Stimulated activated CD8-positive, alpha-beta memory T cell treated with anti-CD3 and anti-CD28 coated beads, Interleukin-2, amount 100 ng/mL, for 48 hours (primary cell): Measurements from ENCODE around the gene XPO6.
A peak's percentile ranks its signal among the peaks of the same experiment; 100 is the strongest.
"Not testable (repeated sequence)": the region's sequence is repeated elsewhere in the genome, so short reads cannot be mapped to it uniquely, and the experiment has no call there.

Experiments used
- DNase-seq, 2 donors: peaks; one replicate each; pipeline ENCODE4 v3.0.0-alpha.2; 2020; ENCODE audit warnings: low read depth in 2 of 2

XPO6 gene

GRCh38 chr16:28115866-28116265, 95.9 kb downstream of the XPO6 start:
- not testable (repeated sequence) for DNase-seq

DNA sequence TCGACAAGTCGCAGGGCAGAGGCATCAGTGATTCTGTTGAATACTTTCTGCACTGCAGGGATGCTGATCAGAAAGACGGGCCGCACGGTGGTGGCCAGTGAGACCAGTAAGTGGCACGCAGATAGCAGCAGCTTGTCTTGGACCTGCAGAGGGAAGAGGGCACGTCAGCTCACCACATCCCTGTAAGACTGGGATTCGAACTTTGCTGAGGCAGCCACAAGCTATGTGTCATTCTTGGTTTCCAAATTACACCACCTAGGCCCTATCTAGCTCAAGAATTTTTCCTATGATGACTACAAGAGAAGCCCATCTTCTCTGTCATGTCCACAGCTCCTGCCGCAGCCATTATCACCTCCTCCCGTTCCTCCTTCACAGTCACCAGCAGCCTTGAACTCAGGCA, 98.9 kb downstream of the XPO6 start:
- peak in 1 of 2 donors; percentile 30 for DNase-seq

DNA sequence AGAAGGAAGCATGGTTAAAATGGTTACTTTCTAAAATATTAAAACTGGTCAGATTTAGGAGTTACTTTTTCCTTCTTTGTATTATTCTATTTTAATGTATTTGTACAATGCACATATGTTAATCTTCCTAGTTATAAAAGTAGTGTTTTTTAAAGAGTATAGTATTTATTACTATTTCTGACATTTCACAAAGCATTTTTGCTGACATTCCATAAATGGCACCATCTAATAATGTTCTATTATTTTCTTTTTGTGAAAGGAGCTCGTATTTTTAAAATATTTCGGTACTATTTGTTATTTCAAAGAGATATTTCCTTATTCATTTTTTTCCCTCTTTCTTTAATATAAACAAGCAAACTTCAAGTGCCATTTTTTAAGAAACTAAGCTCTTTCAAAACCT, 100.8 kb downstream of the XPO6 start:
- DNase-seq = no peak

DNA sequence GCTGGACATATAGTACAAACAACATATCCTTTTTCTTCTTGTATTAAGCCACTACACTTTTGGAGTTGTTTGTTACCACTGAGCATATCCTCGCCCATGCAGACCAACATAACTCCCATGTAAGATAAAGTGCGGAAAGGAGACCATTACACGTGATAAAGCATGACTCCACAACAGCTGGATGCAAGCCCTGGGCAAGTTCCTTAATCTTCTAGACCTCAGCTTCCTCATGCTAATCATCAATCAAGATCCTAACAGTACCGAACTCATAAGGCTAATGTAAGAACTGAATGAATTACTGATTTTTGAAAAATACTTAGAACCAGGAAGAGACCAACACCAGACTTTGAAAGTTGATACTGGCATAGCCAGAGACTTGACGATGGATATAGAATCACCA, 101.3 kb downstream of the XPO6 start:
- no peak for DNase-seq

GRCh38 chr16:28110074-28110473, 101.7 kb downstream of the XPO6 start:
- no peak for DNase-seq

DNA sequence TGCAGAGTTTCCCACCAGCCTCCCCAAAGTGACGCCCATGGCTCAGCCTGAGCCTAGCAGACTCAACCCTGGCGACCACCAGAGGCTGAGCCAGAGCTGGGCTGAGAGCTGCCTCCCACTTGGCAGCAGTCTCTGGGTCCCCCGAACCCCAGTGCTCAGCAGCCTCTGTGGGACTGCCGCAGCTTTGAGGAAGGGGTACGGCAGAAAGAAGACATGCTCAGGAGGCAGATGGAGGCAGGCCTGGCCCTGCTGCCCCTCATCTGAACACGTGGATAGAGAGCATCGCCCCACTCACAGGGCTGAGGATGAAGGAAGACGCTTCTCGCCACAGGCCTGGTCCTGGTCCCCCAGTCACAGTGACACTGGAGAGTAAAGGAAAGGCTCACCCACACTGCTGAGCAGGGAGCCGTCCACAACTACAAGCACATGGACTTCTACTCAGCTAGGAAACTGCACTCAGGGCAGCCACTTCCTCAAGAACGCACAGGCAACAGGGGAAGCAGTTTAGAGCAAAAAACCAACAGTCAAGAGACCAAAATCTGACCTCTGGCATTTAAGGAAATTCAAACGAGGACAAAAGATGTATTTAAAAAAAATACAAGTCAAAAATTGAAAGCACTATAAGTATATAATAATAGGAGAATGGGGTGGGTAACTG, 103.0 kb downstream of the XPO6 start:
- DNase-seq = no peak

DNA sequence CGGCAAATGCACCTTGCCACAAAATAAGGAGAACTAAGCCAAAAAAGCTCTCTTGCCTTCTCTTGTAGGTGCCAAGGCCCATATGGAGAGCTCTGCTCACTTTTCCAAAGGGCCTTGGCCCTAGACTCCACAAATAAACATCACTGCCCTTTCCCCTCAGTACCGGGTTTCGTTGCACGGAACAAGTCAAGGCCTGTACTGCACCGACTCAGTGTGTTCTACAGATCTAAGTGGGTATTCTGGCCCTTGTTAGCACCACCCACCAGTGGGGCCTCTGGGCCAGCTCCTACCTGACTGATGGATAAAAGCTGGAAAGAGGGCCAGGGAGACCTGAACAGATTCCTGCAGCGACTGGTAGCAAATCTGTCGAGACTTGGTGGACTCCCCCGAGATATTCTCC, 104.5 kb downstream of the XPO6 start:
- DNase-seq = no peak

- DNase-seq = no peak
Observed at GRCh38 chr16:28106467-28107215, 105.1 kb downstream of the XPO6 start.

- no peak for DNase-seq
Observed at GRCh38 chr16:28105954-28106353, 105.8 kb downstream of the XPO6 start.

DNA sequence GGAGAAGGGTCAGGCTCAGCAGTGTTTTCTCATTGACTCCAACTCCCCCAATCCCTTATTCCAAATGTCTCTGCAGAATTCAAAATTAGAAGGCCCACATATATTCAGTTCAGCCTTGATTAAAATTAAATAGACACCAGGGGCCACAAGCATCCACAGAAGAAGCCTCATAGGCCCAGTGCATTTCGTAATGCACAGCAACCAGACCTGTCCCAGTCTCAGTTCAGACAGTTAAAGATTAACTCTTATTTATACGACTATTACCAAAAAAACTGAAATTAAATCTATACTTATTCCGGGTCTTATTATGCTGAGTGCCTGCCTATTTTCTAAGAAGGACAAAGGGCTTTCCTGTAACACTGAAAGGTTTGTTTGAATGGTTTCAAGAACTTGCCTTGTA, 106.5 kb downstream of the XPO6 start:
- DNase-seq = no peak

DNA sequence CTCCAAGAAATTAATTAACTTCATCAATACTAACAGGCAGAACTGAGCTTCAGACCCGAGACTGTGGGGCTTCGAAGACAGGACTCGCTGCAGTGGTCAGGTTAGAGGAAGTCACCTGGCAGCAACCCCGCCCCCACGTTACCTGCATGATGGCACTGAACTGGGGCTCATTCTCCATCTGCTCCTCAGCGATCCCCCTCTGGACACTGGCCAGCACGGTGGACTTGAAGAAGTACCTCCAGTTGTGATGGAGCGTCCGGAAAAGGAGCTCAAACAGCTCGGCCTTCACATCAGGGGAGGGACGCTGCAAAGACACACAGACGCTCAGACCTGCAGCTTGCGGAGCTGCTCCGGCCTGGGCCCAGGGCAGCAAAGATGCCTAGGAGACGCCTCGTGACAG, 107.4 kb downstream of the XPO6 start:
- no peak for DNase-seq

GRCh38 chr16:28103516-28104170, 108.1 kb downstream of the XPO6 start:
- DNase-seq = no peak

DNA sequence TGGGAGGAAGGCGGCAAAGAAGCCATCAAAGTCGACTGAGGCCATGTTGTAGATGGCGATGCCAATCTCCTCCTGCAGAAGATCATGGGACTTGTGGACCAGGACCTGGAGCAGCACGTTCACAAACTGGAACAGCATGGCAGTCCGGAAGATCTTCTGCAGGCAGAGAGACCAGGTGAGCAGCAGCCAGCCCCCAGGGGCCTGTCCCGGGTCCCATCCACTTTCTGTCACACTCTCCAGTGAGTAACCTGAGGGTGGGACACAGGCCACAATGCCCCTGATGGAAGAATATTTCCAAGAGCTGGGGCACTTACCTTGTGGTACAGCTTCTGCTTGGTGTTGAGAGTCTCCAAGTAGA, 110.3 kb downstream of the XPO6 start:
- DNase-seq = no peak

DNA sequence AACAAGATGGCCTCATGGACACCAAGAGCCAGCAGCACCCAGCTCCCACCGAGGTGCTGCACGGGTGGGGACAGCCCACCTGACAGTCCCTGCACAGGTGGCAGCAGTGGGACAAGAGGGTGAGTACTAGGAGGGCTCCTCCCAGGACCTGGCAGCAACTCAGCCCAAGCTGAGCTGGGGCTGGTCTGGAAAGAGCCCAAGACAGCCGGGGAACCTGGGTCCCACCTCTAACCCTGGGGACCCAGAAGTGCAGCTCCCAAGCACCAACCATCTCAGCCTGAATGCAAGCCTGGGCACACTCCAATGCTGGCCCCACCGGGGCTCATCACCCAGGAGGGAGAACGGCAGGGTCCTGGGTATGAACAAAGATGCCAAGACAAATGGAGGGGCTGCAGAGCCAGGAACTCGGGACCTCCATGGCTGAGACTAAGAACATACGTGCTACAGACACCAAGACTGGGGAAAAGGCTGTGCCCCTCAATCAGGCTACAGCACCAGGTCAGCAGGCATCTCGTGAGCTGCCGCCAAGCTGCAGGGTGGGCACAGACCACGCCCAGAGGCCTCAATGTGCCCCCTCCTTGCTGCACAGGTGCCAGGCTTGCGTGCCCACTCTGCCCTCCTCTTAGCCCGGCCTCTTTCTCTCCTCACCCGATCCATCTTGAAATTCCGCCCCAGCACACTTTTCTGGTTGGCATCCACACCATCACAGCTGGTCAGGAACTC, 110.8 kb downstream of the XPO6 start:
- no peak for DNase-seq

DNA sequence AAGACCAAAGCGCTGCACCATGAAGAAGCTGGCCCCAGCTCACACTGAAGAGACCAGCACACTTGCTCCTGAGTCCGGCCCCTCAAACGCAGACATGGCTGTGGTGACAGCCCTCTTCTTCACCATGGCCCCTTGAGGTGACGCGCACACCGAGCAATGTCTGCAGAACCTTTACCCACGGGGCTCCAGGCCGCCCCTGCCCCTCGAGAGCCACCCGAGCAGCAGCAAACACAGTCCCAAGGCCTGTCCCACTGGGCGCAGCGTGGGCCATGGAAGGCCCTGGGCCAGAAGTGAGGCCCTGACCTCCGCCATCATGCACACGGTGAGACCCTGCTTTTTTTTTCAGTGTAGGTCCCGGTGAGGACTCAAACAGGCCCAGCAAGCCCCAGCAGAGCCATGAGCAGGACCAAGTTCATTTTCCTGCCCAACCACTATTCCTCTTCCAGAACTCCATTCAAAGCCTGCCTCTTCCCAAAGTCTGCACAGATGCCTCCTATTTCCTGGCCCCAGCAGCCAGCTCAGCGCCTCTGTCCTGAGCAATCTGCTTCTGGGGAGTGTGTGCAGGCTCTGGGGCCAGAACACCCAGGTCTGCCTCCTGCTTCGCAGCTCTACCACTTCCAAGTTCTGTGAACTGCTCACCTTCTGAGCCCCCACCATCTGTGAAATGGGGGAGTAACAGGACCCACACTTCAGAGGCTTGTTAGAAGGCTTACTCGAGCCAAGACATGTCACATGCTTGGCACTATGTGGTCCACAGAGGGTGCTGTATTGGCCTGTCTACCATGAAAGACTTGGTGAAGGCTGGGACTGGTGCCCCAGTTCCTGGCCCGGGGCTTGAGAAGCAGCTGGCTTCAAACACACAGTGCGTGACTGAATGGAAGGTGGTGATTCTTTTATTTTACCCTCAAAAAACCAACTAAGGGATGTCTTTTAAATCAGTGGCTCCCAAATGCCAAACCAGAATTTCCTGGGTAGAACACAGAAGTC, 112.5 kb downstream of the XPO6 start:
- no peak for DNase-seq

GRCh38 chr16:28098171-28098958, 113.4 kb downstream of the XPO6 start:
- DNase-seq = no peak

DNA sequence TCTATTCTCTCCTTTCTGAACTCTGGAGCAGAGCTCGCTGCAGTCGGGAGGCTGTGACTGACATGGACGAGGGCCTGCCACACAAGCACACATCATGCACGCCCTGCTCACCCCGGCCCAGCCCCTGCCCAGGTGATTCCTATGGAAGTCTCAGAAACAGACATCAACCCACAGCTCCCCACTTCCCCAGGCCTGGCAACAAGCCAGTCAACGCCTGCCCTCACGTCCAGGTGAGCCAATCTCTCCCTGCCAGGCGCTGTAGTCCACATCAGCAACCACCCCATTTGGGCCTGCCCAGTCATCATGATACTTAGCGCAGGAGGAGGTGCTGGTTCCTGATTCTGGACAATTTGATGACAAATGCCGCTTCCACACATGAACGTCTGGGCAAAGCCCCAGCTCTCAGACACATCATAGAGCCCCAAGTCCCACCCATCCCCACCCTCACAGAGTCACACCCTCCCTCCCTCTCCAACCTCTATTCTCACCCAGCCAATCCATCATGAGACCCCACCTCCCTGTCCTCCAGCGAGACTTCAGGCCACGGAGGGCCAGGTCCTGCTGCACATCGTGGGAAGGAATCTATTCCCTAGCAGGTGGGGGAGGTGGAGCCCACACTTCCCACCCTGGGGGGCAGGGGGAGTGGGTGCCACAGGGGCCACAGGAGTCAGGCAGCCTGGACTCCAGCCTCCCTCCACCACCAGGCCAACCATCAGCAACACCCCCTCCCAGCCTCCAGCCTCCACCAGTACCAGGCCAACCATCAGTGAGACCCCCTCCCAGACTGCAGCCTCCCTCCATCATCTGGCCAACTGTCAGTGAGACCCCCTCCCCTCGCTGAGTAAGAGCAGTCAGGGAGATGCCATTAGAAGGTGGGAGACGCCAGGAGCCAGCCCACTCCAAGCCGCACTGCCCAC, 114.5 kb downstream of the XPO6 start:
- no peak for DNase-seq

GRCh38 chr16:28093385-28093725, 118.4 kb downstream of the XPO6 start:
- DNase-seq = no peak

DNA sequence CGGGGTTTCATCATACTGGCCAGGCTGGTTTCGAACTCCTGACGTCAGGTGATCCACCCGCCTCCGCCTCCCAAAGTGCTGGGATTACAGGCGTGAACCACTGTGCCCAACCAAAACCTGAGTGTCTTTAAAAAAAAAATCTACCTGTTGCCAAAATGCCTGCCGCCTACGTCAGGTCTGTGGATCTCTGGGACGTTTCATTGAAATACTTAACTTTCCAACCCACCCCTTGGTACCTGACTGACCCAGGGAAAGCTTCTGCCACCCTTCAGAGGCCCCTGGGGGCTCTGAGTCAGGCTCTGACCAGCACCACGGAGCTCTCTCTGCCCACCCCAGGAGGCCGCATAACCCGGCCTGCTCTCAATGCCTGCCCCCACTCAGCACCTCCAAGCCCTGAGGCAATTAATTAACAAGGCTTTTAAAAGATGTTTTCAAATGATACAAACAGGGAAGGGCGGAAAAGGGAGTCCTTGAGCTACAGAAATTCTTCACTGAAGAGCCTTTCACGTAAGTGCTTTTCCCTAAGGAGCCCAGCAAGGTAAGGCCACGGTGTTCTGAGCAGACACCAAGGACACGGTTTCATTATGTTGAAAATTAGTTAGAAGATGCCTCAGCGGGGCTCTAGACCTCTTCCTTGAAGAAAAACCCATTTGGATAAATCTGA, 118.9 kb downstream of the XPO6 start:
- no peak for DNase-seq
